Activated CD4-positive, alpha-beta T cell treated with anti-CD3 and anti-CD28 coated beads, Interleukin-2, amount 10 ng/mL, durations not matched to agents 7 days and 5 days (primary cell): Measurements from ENCODE around the gene CDCP1. TPM values are rescaled to one million over a fixed set of nuclear protein-coding genes. Genes with fewer than 3 reads are reported as not detected.
A peak's percentile ranks its signal among the peaks of the same experiment; 100 is the strongest.

Experiments
- CTCF ChIA-PET: fragments of 350-600 bp; sonication (Branson Sonifier 250); formaldehyde crosslinking; loops from one replicate; lab custom pipeline; 2021; ENCODE audit warnings: antibody characterized with exemption; lab: Charles Lee
- POLR2A ChIA-PET: fragments of 350-600 bp; sonication (Branson Sonifier 250); formaldehyde crosslinking; loops from one replicate; lab custom pipeline; 2021; ENCODE audit warnings: antibody characterized with exemption; lab: Charles Lee
- DNase-seq: peaks from one replicate; pipeline ENCODE4 v3.0.0-alpha.2; 2020
- H3K27ac Mint-ChIP-seq: one replicate; pipeline ENCODE4 v1.8.0; 2021; ENCODE audit warnings: mild to moderate bottlenecking, moderate library complexity, mixed read lengths
- H3K27me3 Mint-ChIP-seq: one replicate; pipeline ENCODE4 v1.8.0; 2021; ENCODE audit warnings: mixed read lengths
- H3K36me3 Mint-ChIP-seq: one replicate; pipeline ENCODE4 v1.8.0; 2021; ENCODE audit warnings: low read depth, mixed read lengths
- H3K4me1 Mint-ChIP-seq: one replicate; pipeline ENCODE4 v1.8.0; 2021; ENCODE audit warnings: mixed read lengths
- H3K4me3 Mint-ChIP-seq: one replicate; pipeline ENCODE4 v1.8.0; 2021; ENCODE audit warnings: mild to moderate bottlenecking, moderate library complexity, mixed read lengths
- H3K9me3 Mint-ChIP-seq: one replicate; pipeline ENCODE4 v1.8.0; 2021; ENCODE audit warnings: mixed read lengths
- total RNA-seq, 2 experiments: library from RNA; stranded (reverse); gene quantifications; one replicate each; pipeline ENCODE4 v1.2.3, GENCODE V29; 2021

CDCP1 gene
- total RNA-seq, 2 experiments from 2014 or later = 21.7 to 22.2 TPM

GRCh38 chr3:45098310-45098709 is 47.9 kb downstream of the CDCP1 start:
- Mint-ChIP-seq H3K9me3 (peaks cover 9% of the 10 kb centered on the region), H3K36me3 (peaks cover 48% of the 10 kb centered on the region), H3K27ac (no peak overlapping the region), H3K4me1 (peaks cover 30% of the 10 kb centered on the region), H3K4me3 (no peak overlapping the region), H3K27me3 (peaks cover 29% of the 10 kb centered on the region)
- no peak for DNase-seq
- ChIA-PET POLR2A (no interaction called here), CTCF (interaction anchor here (1.0 to 1.1 kb wide), 3 partner anchors 10 to 89 kb away, joined by 3 to 4 read pairs (median 3); no protein-coding TSS in a partner anchor)

- H3K4me1 Mint-ChIP-seq = peaks cover 25% of the 10 kb centered on the region
- peaks cover 27% of the 10 kb centered on the region for H3K27me3 Mint-ChIP-seq
- H3K36me3 Mint-ChIP-seq = peaks cover 46% of the 10 kb centered on the region
- ChIA-PET CTCF (interaction anchor here (0.6 to 1.1 kb wide), 6 partner anchors 8 to 395 kb away, joined by 3 to 4 read pairs (median 3); no protein-coding TSS in a partner anchor), POLR2A (no interaction called here)
- no peak for DNase-seq
- H3K27ac Mint-ChIP-seq = no peak overlapping the region
- peaks cover 4% of the 10 kb centered on the region for H3K9me3 Mint-ChIP-seq
- no peak overlapping the region for H3K4me3 Mint-ChIP-seq
Observed at GRCh38 chr3:45097296-45097883, 48.8 kb downstream of the CDCP1 start.

- Mint-ChIP-seq H3K27me3 (peaks cover 27% of the 10 kb centered on the region), H3K4me3 (no peak overlapping the region), H3K27ac (no peak overlapping the region), H3K4me1 (peaks cover 16% of the 10 kb centered on the region), H3K9me3 (peaks cover 4% of the 10 kb centered on the region), H3K36me3 (peaks cover 50% of the 10 kb centered on the region)
- ChIA-PET CTCF (interaction anchor here (1.4 kb wide), 1 partner anchor 21 kb away, joined by 3 read pairs; no protein-coding TSS in a partner anchor), POLR2A (no interaction called here)
- no peak for DNase-seq
Observed at GRCh38 chr3:45095916-45096526, 50.2 kb downstream of the CDCP1 start.

GRCh38 chr3:45093176-45093575 is 53.0 kb downstream of the CDCP1 start:
- DNase-seq = no peak
- no peak overlapping the region for H3K4me3 Mint-ChIP-seq
- H3K27ac Mint-ChIP-seq = no peak overlapping the region
- H3K9me3 Mint-ChIP-seq = peaks cover 6% of the 10 kb centered on the region
- ChIA-PET CTCF (interaction anchor here (0.7 to 1.0 kb wide), 2 partner anchors 9 to 24 kb away, joined by 3 read pairs; no protein-coding TSS in a partner anchor), POLR2A (no interaction called here)
- peaks cover 10% of the 10 kb centered on the region for H3K27me3 Mint-ChIP-seq
- H3K4me1 Mint-ChIP-seq = peaks cover 11% of the 10 kb centered on the region
- H3K36me3 Mint-ChIP-seq = peaks cover 56% of the 10 kb centered on the region

GRCh38 chr3:45092132-45093031 is 53.8 kb downstream of the CDCP1 start:
- peaks cover 60% of the 10 kb centered on the region for H3K36me3 Mint-ChIP-seq
- no peak overlapping the region for H3K4me3 Mint-ChIP-seq
- DNase-seq = no peak
- H3K27me3 Mint-ChIP-seq = peaks cover 6% of the 10 kb centered on the region
- ChIA-PET CTCF (interaction anchor here (0.7 to 1.5 kb wide), 3 partner anchors 26 to 118 kb away, joined by 3 read pairs; no protein-coding TSS in a partner anchor), POLR2A (no interaction called here)
- peaks cover 11% of the 10 kb centered on the region for H3K4me1 Mint-ChIP-seq
- H3K9me3 Mint-ChIP-seq = peaks cover 6% of the 10 kb centered on the region
- no peak overlapping the region for H3K27ac Mint-ChIP-seq

GRCh38 chr3:45090855-45091254 is 55.3 kb downstream of the CDCP1 start:
- Mint-ChIP-seq H3K27me3 (peaks cover 5% of the 10 kb centered on the region), H3K36me3 (peaks cover 59% of the 10 kb centered on the region), H3K4me3 (no peak overlapping the region), H3K4me1 (peaks cover 11% of the 10 kb centered on the region), H3K9me3 (peaks cover 6% of the 10 kb centered on the region), H3K27ac (no peak overlapping the region)
- POLR2A ChIA-PET = no interaction called here
- DNase-seq = no peak
- CTCF ChIA-PET = no interaction called here

- ChIA-PET POLR2A (no interaction called here), CTCF (interaction anchor here (0.6 to 2.1 kb wide), 4 partner anchors 17 to 1035 kb away, joined by 3 to 7 read pairs (median 4); no protein-coding TSS in a partner anchor)
- Mint-ChIP-seq H3K36me3 (peaks cover 48% of the 10 kb centered on the region), H3K4me3 (no peak overlapping the region), H3K9me3 (peaks cover 2% of the 10 kb centered on the region), H3K27ac (no peak overlapping the region), H3K4me1 (peaks cover 2% of the 10 kb centered on the region), H3K27me3 (peaks cover 5% of the 10 kb centered on the region)
- DNase-seq = no peak
Observed at GRCh38 chr3:45088543-45089358, 57.4 kb downstream of the CDCP1 start.

GRCh38 chr3:45087155-45087554 is 59.0 kb downstream of the CDCP1 start:
- H3K36me3 Mint-ChIP-seq = peaks cover 40% of the 10 kb centered on the region
- H3K27me3 Mint-ChIP-seq = peaks cover 3% of the 10 kb centered on the region
- H3K9me3 Mint-ChIP-seq = peaks cover 2% of the 10 kb centered on the region
- ChIA-PET POLR2A (no interaction called here), CTCF (interaction anchor here (1.1 kb wide), 1 partner anchor 52 kb away, joined by 3 read pairs; no protein-coding TSS in a partner anchor)
- no peak overlapping the region for H3K27ac Mint-ChIP-seq
- H3K4me1 Mint-ChIP-seq = peaks cover 2% of the 10 kb centered on the region
- H3K4me3 Mint-ChIP-seq = no peak overlapping the region
- DNase-seq = no peak

GRCh38 chr3:45084820-45085816 is 61.1 kb downstream of the CDCP1 start:
- POLR2A ChIA-PET = no interaction called here
- Mint-ChIP-seq H3K4me1 (peaks cover 7% of the 10 kb centered on the region), H3K4me3 (no peak overlapping the region), H3K9me3 (peaks cover 4% of the 10 kb centered on the region), H3K36me3 (peaks cover 34% of the 10 kb centered on the region), H3K27me3 (peaks cover 3% of the 10 kb centered on the region), H3K27ac (no peak overlapping the region)
- no peak for DNase-seq
- CTCF ChIA-PET = interaction anchor here (0.6 to 1.3 kb wide), 4 partner anchors 9 to 123 kb away, joined by 3 to 4 read pairs (median 3); no protein-coding TSS in a partner anchor

GRCh38 chr3:45084361-45084760 is 61.8 kb downstream of the CDCP1 start:
- Mint-ChIP-seq H3K9me3 (peaks cover 7% of the 10 kb centered on the region), H3K4me3 (no peak overlapping the region), H3K4me1 (peaks cover 12% of the 10 kb centered on the region), H3K27ac (peak overlapping the region; percentile 46), H3K36me3 (peaks cover 31% of the 10 kb centered on the region), H3K27me3 (peaks cover 3% of the 10 kb centered on the region)
- ChIA-PET CTCF (interaction anchor here (0.6 to 1.3 kb wide), 3 partner anchors 9 to 124 kb away, joined by 3 read pairs; no protein-coding TSS in a partner anchor), POLR2A (no interaction called here)
- no peak for DNase-seq

- Mint-ChIP-seq H3K27me3 (peaks cover 3% of the 10 kb centered on the region), H3K9me3 (peaks cover 7% of the 10 kb centered on the region), H3K36me3 (peaks cover 22% of the 10 kb centered on the region), H3K4me1 (peaks cover 15% of the 10 kb centered on the region), H3K4me3 (no peak overlapping the region), H3K27ac (no peak overlapping the region)
- ChIA-PET POLR2A (no interaction called here), CTCF (no interaction called here)
- no peak for DNase-seq
Observed at GRCh38 chr3:45083023-45083422, 63.2 kb downstream of the CDCP1 start.
